Bronchial epithelial cell (primary cell): ENCODE data around the gene SFMBT2. TPM values are rescaled to one million over a fixed set of nuclear protein-coding genes. Genes with fewer than 3 reads are reported as not detected.

ENCODE experiments used
- DNase-seq: peaks from one replicate; pipeline ENCODE4 v3.0.0-alpha.2; 2010; ENCODE audit warnings: low read depth
- FAIRE-seq: peaks from 2 replicates; lab custom pipeline; 2011; peaks lifted over from hg19 to GRCh38; lab: Jason Lieb, UNC
- H3K27me3 ChIP-seq: 2 replicates; pipeline ENCODE4 v1.5.1; 2011; ENCODE audit warnings: low read length; ENCODE audit not compliant: control insufficient read depth, insufficient read depth
- H3K36me3 ChIP-seq: 2 replicates; pipeline ENCODE4 v1.5.1; 2011; ENCODE audit warnings: low read length; ENCODE audit not compliant: control insufficient read depth, insufficient read depth
- H3K4me3 ChIP-seq: 2 replicates; pipeline ENCODE4 v1.5.1; 2011; ENCODE audit warnings: mild to moderate bottlenecking, low read depth, low read length, control low read depth
- total RNA-seq: library from RNA; depleted of rRNA; stranded (reverse); fragments of >200 nt; gene quantifications from 2 replicates; pipeline ENCODE4 v1.2.1, GENCODE V29; 2014
- TF ChIP-seq, protein P1 (sequence below): IDR thresholded peaks from 2 replicates; pipeline ENCODE4 v1.5.1; 2011; ENCODE audit warnings: mild to moderate bottlenecking, moderate library complexity, low read length, control low read depth, inconsistent platforms; ENCODE audit not compliant: insufficient read depth, severe bottlenecking

SFMBT2 gene
- total RNA-seq, 1 donor from 2014 or later: under 0.01 TPM

DNA sequence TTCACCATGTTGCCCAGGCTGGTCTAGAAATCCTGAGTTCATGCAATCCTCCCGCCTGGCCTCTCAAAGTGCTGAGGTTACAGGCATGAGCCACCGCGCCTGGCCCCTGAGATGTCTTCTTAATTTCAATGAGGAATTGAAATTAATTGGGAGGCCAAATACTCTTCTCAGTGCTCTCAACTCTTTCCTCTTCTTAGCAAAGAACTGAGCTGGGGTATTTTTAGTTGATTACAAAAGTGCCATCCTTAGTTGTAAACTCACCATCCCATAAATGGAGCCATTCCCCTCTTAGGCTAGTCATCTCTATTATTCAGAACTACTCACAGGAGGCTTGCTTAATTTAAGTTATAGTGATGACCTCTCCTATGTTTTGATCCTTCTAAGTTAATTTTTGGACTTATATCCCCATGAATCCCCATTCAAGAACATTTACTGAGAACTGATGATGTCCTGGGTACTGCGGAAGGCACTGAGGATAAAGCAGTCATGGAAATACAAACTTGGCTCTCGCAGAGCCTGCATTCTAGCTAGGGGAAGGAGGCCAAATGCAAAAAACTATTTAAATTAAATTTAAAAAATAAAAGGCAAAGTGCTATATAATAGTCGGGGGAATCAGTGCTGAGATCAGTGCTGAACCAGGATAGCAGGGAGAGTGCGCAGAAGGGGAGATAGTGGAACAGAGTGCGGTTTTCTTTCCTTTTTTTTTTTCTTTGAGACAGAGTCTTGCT is 145.3 kb downstream of the SFMBT2 start:
- FAIRE-seq (no peak), DNase-seq (no peak)
- no peaks in the 10 kb centered on the region for H3K36me3 ChIP-seq
- no peak overlapping the region for H3K4me3 ChIP-seq
- TF ChIP-seq, protein P1, sequence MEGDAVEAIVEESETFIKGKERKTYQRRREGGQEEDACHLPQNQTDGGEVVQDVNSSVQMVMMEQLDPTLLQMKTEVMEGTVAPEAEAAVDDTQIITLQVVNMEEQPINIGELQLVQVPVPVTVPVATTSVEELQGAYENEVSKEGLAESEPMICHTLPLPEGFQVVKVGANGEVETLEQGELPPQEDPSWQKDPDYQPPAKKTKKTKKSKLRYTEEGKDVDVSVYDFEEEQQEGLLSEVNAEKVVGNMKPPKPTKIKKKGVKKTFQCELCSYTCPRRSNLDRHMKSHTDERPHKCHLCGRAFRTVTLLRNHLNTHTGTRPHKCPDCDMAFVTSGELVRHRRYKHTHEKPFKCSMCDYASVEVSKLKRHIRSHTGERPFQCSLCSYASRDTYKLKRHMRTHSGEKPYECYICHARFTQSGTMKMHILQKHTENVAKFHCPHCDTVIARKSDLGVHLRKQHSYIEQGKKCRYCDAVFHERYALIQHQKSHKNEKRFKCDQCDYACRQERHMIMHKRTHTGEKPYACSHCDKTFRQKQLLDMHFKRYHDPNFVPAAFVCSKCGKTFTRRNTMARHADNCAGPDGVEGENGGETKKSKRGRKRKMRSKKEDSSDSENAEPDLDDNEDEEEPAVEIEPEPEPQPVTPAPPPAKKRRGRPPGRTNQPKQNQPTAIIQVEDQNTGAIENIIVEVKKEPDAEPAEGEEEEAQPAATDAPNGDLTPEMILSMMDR: no peak
- no peaks in the 10 kb centered on the region for H3K27me3 ChIP-seq

DNA sequence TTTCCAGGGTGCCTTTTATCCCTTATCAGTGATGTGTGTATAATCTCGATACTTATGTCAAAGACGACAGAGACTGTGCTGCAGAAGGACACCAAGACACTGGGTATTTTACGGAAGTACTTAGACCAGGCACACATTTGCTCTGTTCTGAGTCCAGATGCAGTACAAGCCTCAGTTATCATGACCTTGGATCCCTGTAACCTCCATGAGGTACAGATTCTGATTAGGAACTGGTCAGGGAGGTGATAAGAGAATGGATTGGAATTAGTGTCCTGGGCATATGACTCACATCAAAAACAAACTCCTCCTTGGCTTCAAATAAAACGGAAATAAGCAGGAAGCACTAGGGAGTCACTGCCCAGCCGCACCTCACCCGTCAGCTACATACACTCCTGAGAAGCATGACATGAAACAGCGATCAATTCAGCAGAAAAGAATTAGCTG is 146.5 kb downstream of the SFMBT2 start:
- DNase-seq (peak; percentile 10), FAIRE-seq (peak; percentile 18)
- Histone ChIP-seq H3K4me3 (no peak overlapping the region), H3K27me3 (no peaks in the 10 kb centered on the region), H3K36me3 (no peaks in the 10 kb centered on the region)
- TF ChIP-seq, protein P1: no peak

DNA sequence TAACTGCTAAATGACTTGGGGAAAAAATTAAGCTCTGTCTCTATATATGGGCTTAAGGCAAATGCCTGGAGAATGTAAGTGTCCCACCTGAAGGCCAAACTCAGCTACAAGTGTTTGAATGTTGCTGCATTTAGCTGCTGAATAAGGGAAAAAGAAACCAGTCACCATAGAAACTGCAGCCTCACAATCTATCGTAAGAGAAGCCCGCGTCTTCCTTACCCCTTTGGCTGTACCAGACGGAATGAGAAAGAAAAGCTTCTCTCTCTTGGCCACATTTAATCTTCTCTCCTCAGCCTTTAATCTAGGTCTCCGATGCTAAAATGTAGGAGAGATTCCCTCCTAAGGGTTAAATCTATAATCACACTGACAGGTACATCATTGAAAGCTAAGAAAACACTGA is 147.2 kb downstream of the SFMBT2 start:
- TF ChIP-seq, protein P1: no peak
- Histone ChIP-seq H3K27me3 (no peaks in the 10 kb centered on the region), H3K4me3 (no peak overlapping the region), H3K36me3 (no peaks in the 10 kb centered on the region)
- no peak for DNase-seq
- no peak for FAIRE-seq

DNA sequence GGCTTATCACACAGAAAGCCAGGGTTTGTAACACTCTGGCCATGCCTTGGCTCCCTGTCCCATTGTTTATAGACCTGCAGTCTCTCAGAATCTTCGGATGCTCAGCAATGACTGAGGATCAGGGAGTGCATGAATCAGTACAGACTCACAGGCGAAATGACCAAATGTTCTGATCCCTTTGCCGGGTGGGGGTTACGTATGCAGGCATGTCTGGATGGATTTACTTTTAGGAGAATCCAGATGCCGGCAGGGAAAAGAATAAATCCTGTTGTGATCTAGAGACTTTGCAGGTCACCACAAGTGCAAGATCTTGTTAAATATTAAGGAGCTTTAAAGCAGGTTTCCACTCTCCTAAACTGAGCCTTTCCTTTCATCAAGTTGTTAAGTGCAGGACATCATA is 149.5 kb downstream of the SFMBT2 start:
- no peak overlapping the region for H3K4me3 ChIP-seq
- TF ChIP-seq, protein P1: no peak
- H3K36me3 ChIP-seq: no peaks in the 10 kb centered on the region
- FAIRE-seq (no peak), DNase-seq (no peak)
- no peaks in the 10 kb centered on the region for H3K27me3 ChIP-seq

DNA sequence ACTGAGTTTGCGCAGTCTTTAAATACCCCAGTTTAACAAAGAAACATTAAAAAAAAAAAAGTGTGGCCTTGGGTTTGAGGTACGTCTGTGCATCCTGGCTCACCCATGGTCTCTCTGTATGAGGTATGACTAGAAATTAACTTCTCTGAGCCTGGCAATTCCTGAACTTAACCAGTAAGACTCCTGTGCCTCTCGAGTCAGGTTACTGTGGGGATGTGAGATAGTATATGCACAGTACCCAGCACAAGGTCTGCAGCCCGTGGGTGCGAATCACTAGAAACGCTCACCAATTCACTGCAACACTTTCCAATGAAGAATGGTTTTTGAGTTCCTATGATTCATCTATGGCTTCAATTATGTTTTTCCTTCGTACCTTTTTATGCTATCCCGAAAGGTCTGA is 149.9 kb downstream of the SFMBT2 start:
- H3K4me3 ChIP-seq: no peak overlapping the region
- FAIRE-seq: no peak
- peaks cover under 1% of the 10 kb centered on the region for H3K27me3 ChIP-seq
- no peak for DNase-seq
- TF ChIP-seq, protein P1: no peak
- H3K36me3 ChIP-seq: no peaks in the 10 kb centered on the region

DNA sequence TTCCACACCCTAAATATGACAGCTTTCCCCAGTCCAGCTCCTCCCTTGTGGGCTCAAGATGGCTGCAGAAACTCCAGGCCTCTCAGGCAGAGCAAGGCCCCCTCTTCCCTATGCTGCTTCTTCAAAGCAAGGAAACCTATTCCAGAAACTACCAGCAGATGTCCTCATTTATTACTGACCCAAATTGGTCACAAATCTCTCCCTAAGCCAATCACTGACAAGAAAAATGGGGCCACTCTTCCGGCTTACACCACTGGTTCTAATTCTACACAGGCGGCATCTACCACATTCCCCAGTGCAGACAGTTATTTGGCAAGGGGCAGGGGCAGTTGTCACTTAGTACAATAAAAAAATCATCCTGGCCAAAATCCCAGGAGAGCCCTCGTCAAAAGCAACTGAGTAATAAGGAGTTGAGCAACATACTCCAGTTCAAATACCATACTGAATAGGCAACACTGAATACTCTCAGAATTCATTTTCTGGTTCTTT is 150.4 kb downstream of the SFMBT2 start:
- H3K36me3 ChIP-seq: no peaks in the 10 kb centered on the region
- FAIRE-seq: no peak

More for the DNA sequence above, 150.4 kb downstream of the SFMBT2 start:
- TF ChIP-seq, protein P1: peak; percentile 33
- H3K4me3 ChIP-seq: no peak overlapping the region
- DNase-seq: peak; percentile 37
- H3K27me3 ChIP-seq: peaks cover 3% of the 10 kb centered on the region
